Right lung (tissue), 5 donors: ENCODE measurements around the gene CEP57. TPM values are rescaled to one million over a fixed set of nuclear protein-coding genes. Genes with fewer than 3 reads are reported as not detected.
"Not testable (repeated sequence)": the region's sequence is repeated elsewhere in the genome, so short reads cannot be mapped to it uniquely, and the experiment has no call there.

Experiments used
- DNase-seq, 2 donors: peaks; one replicate each; pipeline ENCODE4 v3.0.0-alpha.2; 2013
- polyA plus RNA-seq, 5 donors: library from polyadenylated mRNA; unstranded; fragments of 120-200 nt; gene quantifications; one replicate each; pipeline versions ENCODE4 v1.2.1 to v1.2.3, GENCODE V29; 2013; ENCODE audit warnings: inconsistent platforms in 1 of 5, low replicate concordance in 1 of 5; ENCODE audit not compliant: insufficient read length in 5 of 5, insufficient read depth in 1 of 5

Gene CEP57
- polyA plus RNA-seq, 5 donors, result 72.2 to 139 (median 121) TPM

- no peak for DNase-seq
Observed at GRCh38 chr11:95850137-95850536, 59.8 kb downstream of the CEP57 start.

GRCh38 chr11:95853138-95853537 is 62.8 kb downstream of the CEP57 start:
- DNase-seq, result no peak

GRCh38 chr11:95853862-95854261 is 63.6 kb downstream of the CEP57 start:
- DNase-seq, result no peak

- not testable (repeated sequence) for DNase-seq
Observed at GRCh38 chr11:95854362-95854761, 64.1 kb downstream of the CEP57 start.

GRCh38 chr11:95860024-95860423 is 69.7 kb downstream of the CEP57 start:
- DNase-seq, result not testable (repeated sequence)

- no peak for DNase-seq
Observed at GRCh38 chr11:95863486-95864140, 73.3 kb downstream of the CEP57 start.

- no peak for DNase-seq
Observed at GRCh38 chr11:95867105-95867504, 76.8 kb downstream of the CEP57 start.

- DNase-seq, result not testable (repeated sequence)
Observed at GRCh38 chr11:95870877-95871276, 80.6 kb downstream of the CEP57 start.

- no peak for DNase-seq
Observed at GRCh38 chr11:95877291-95877690, 87.0 kb downstream of the CEP57 start.

Other genes with a start within 250 kb of the CEP57 start
- gene FAM76B, start 716 bp upstream of the CEP57 start, polyA plus RNA-seq, result 10 to 100 TPM; 39.4 to 73.9 (median 73.4) TPM
- gene MTMR2, start 133.6 kb downstream of the CEP57 start, polyA plus RNA-seq, result 10 to 100 TPM; 41.4 to 74.6 (median 58.1) TPM